Limb (tissue), 2 donors: Measurements from ENCODE around the gene SLC23A2.
"Not testable (repeated sequence)": the region's sequence is repeated elsewhere in the genome, so short reads cannot be mapped to it uniquely, and the experiment has no call there.

Experiments used
- DNase-seq, 2 donors: peaks; one replicate each; pipeline ENCODE4 v3.0.0-alpha.2; 2016; ENCODE audit errors: extremely low spot score in 2 of 2

Gene SLC23A2

DNA sequence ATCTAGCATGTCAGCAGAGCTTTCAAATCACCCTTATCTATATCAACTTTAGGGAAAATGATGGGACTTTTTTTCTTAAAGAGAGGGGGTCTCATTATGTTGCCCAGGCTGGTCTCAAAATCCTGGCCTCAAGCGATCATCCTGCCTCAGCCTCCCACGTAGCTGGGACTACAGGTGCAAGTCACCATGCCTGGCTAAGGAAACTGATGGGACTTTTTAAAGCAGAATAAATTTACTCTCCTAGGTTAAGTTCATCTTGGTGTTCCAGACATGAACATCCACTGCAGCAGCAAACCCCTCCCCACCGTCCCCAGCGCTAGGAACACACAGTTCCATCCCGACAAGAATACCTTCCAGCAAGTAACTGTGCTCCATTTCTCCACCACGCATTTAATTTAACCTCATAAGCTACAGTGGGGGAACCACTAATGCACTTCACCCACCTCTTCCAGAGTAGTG is 64.9 kb downstream of the SLC23A2 start:
- no peak for DNase-seq

- no peak for DNase-seq
These were observed 69.2 kb downstream of the SLC23A2 start for GRCh38 chr20:4932061-4932460.

DNA sequence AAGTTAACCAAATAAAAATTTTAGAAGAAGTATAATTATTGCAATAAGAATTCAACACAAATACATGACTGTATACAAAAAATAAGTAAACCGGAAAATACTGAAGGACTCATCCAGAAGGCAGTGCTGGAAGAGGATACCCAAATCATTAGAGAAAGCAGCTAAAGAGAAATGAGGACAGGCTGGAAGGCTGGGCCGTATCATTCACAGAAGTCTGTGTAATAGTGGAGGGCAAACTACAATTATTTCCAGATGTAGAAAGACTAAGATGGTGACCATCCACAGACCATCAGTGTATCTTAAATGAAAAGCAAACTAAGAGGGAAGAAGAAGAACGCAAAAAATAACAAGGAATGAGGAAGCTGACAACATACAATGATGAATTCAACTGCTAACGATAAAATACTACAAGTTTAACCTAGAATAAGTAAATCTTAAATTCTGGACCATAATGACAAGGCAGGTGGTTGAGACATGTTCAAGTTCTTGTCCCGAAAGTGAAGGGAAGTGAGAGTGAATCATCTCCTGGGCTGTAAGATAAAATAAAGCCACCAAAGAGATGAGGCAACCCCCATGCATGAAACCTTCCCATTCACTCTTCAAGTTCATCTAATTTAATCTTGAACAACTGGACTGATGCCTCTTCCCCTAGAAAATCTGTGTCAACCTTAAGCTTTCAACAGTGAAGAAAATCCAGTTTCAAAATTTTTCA is 71.5 kb downstream of the SLC23A2 start:
- DNase-seq: no peak

DNA sequence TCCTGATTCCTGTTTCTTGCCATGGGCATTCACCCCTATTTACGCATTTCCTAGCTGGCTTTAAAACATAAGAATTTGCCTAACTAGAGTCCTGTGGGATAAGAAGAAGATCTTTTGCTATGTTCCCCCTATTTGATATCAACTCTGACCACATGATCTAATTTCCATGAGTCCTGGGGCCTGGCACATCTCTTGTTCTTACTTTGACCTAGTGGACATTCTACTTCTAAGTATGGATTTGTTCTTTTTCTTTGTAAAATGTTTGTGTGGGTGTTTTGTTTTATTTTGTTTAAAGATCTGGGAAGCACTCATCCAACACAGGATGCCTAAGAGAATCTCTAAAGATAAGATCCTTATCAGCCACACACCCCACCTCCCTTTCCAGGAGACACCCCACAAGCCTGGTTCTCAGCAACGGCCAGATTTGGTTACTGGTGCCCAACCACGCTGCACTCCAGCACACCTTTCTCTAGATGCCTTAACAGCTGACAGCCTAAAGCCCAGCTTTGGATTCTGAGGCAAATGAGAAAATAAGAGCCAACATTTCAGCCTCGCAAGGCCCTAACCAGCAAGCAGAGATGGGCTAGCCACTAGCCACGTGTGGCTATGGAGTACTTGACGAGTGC is 74.7 kb downstream of the SLC23A2 start:
- DNase-seq: no peak

DNA sequence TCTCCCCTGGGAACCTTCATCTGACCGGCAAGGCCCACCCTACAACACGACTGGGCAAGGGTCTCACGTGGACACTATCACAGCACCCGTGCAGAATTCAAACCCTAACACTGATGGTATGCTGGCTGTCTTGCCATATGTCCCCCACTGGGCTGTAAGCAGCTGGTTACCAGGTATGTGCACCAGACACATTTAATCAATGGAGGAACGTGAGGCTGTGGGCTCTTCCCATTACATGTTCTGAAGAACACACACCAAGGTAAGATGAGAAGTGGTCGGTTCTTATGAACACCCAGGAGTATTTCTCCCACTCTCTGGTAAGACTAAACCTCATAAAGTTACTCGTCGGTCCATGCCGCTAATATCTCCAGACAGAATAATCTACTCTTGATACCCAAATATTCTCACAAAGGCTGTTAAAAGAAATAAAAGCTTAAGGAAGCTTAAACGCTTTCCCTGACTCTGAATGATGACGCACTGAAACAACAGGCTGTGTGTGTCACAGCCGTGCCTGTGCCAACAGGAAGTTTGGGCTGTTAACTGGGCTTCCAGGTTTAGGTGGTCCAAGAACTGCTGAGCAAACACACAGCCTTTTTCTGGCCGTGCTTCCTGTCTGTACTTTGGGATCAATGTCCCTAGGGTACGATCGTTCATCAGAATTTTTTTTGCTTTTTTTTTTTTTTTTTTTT is 75.3 kb downstream of the SLC23A2 start:
- peak; percentile 32 to 45 for DNase-seq

- DNase-seq: no peak
These were observed 76.9 kb downstream of the SLC23A2 start for GRCh38 chr20:4924446-4924845.

DNA sequence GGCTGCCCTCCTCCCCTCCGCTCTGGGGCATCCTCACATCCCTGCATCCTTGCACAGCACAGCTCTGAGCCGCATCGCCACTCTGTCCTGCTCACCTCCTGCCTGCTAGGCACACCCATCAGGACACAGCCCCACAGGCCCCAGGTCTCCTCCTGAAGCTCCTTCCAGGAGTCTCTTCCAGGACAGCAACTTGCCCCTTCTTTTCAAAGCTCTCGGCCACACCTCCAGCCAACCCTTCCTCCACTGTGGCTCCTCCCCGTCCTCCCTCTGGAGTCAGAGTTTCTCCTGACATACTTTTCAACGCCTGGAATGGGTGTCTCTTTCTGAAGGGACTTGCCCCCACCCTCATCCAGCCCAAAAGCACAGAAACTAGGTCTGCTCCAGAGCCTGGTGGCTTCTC is 77.3 kb downstream of the SLC23A2 start:
- DNase-seq: no peak

DNA sequence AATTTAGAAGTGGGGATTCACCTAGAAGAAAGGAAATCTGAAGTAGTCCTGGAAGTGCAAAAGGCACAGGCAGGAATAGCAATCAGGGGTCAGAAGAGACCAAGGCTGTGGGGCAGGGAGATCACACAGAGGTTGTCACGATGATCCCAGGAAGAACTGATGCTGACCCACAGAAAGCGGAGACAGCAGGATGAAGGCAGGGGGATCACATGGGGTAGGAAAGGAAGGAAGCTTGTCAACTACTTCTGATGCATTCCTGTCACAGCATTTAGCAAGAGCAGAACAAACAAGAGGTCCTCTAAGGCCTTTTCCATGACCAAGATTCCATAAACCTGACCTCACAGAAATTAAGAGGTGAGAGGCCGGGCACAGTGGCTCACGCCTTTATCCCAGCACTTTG is 79.1 kb downstream of the SLC23A2 start:
- no peak for DNase-seq

DNA sequence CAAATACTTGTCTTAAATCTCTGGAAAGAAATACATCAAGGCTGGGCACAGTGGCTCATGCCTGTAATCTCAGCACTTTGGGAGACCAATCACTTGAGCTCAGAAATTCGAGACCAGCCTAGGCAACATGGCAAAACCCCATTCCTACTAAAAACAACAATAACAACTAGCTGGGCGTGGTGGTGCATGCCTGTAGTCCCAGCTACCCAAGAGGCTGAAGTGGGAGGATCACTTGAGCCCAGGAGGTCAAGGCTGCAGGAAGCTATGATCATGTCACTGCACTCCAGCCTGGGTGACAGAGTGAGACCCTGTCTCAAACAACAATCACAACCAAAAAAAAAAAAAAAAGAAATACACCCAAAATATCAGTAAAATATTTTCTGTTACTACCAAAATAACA is 80.0 kb downstream of the SLC23A2 start:
- not testable (repeated sequence) for DNase-seq

DNA sequence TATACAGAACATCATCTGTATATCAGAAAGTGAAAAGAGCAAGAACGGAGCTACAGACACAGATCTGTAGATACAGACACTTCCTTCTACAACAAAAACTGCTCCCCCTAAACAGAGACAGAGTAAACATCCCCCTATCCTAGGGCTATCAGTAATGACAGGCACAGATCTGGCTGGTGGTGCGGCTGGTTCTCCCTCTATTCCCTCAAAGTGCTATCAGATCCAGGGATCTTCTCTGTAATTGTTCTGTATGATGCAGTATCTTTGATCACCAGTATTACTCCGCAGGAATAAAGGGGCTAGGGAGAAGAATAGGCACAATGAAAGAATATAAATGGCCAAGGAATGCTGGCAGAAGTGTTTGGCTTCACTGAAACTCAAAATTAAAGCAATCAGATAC is 80.7 kb downstream of the SLC23A2 start:
- DNase-seq: no peak

- no peak for DNase-seq
These were observed 81.2 kb downstream of the SLC23A2 start for GRCh38 chr20:4920131-4920530.

DNA sequence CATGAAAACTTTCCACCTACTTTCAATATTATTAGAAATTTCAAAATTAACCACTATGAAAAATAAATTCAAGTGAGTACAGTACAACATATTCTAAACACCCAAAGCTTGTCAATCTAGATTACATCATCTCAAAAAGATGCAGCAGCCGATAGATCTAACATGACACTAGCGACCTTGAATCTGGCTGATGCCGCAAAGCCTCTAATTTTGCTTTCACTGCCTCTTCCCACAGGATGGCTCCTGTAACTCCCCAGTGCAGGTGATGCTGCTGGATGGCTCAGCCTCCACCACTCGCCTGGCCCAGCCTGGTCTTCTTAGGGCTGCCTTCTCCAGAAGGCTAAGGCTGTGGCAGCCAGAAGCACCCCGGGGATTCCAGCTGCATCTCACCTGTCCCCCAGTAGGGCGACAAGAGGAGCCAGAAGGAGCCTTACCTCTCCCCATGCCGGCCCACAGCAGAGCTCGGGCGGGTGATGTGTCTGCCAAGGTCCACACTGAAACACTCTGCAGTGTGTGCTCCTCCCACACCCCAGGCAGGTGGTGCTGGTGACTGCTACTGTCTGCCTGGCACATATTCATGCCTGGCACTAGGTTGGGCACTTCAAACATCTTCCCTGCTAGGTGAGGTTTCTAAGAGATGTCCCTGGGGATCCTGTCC is 82.1 kb downstream of the SLC23A2 start:
- DNase-seq: no peak

- no peak for DNase-seq
These were observed 82.8 kb downstream of the SLC23A2 start for GRCh38 chr20:4918473-4918872.

DNA sequence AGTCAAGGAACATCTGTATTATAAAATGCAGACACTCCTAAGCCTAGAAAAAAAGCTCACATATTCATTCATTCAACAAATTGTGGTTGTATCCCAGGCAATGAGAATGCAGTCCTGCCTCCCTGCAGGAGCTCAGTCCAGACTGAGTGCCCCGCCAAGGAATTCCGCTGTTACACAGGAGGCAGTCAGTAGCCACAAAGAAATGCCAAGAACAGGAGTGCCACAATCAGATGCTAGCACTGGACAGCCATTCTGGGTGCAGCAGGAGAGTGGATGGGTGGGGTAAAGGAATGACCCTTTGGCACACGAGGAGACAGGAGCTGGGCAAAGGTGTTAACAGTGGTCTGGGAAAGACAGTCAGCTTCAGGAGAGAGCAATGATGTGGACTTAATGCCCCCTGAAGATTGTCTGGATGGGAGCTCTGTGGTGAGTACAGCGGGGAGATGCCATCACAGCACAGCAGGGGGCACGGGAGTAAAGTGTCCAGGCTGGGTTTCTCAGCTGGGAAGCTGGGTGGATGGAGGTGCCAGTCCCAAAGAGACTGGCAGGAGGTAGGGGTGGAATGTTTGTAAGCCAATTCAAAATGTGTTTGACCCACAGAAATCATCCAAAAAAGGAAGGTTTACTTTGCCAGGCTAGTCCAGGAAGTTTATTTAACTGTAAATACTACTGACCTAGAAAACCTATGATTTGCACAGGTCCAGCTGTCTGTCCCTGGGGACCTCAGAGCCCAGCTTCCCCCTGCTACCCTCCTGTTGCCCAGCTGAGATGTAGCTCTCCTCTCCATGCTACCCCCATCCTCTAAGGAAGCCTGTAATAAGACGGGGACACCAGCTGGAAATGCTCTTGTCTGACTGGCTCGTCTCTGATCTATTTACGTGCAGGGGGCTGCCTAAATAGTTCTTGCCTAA is 84.1 kb downstream of the SLC23A2 start:
- no peak for DNase-seq

DNA sequence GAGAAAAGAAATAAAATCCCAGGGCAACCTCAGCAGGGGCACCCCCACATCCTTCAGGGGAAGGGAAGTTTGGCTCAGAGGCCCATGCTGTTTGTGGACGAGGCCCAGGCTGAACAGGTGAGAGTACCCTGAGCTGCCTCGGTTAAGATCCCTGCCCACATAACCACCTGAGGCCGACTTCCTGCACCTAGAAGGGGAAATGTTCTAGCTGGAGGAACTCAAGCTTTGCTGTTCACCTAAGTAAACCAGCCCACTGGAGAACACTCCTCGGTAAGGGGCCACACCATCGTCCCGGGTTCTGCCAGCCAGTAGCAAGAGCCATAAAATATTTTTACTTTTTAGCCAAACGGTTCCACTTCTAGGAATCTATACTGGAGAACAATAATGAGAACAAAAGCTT is 88.2 kb downstream of the SLC23A2 start:
- no peak for DNase-seq

- DNase-seq: no peak
These were observed 88.7 kb downstream of the SLC23A2 start for GRCh38 chr20:4912380-4913142.

DNA sequence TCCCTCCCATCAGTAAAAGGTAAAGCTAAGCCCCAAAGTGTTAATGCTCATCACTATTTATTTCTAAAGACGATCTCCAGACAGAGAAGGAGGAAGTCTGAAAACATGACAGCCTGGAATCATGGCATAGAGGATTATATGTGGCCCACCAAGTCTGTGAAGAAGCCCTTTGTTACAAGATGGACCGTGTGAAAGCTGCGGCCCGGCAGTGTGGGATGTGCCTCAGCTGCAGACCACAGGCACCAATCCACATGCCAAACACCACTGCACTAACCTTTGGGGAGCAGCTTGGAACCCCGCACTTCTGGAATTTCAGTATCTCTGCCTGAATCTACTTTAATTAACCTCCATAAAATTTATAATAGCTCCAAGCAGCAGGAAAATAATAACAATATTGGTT is 90.4 kb downstream of the SLC23A2 start:
- DNase-seq: no peak

GRCh38 chr20:4905613-4906012 is 95.7 kb downstream of the SLC23A2 start:
- no peak for DNase-seq

- DNase-seq: no peak
These were observed 96.1 kb downstream of the SLC23A2 start for GRCh38 chr20:4905195-4905594.

DNA sequence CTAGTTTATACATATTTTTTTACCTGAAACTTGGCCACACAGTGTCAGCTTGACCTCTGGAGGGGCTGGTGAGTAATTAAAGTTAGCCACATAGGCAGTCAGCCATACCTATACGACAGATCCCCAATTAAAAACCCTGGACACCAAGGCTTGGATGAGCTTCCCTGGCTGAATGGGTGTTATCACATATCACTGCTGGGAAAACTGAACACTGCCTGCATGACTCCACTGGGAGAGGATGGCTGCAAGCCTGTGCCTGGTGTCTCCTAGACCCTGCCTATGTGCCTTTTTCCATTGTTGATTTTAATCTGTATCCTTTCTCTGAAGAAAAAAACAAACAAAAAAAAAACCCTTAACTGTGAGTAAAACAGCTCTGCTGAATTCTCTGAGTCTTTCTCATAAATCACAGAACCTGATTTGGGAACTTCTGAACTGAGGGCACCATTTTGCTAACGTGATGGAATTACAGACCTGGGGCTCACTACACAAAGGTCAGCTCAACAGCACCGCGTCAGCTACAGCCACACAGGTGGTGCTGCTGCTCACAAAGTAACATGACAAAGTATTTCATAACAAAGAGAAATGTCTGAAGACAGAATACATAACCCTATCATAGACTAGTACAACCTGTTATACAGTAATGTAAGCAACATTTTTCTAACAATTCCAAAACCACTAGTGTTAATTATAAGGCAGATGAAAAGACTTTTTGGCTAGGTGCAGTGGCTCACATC is 97.0 kb downstream of the SLC23A2 start:
- DNase-seq: no peak
